SU-DHL-6 (cell line): Measurements from ENCODE around the gene ELMOD3.

Experiments used
- CTCF ChIP-seq: fragments of 200-600 bp; sonication (generic); IDR thresholded peaks from one replicate; pipeline ENCODE4 v1.5.1; 2017; ENCODE audit warnings: antibody characterized with exemption, mild to moderate bottlenecking, low read length, moderate library complexity; ENCODE audit not compliant: insufficient read depth, poor library complexity, severe bottlenecking
- EZH2phosphoT487 ChIP-seq: fragments of 200-600 bp; sonication (generic), shearing (Covaris generic); conservative IDR thresholded peaks from 2 replicates; pipeline ENCODE4 v1.6.1; 2018; ENCODE audit warnings: mild to moderate bottlenecking, antibody characterized with exemption, low read length, moderate library complexity, mixed read lengths

- TF ChIP-seq CTCF (no peak), EZH2phosphoT487 (no peak)
These were observed 76.4 kb downstream of the ELMOD3 start for GRCh38 chr2:85430752-85431569.
